ENCODE results near the gene MINDY3.
"Not testable (repeated sequence)": the region's sequence is repeated elsewhere in the genome, so short reads cannot be mapped to it uniquely, and the experiment has no call there.

MINDY3 gene

GRCh38 chr10:15864419-15864818, 4.1 kb upstream of the MINDY3 start:
- ATAC-seq (no peak), DNase-seq (ENCODE audit: low spot score in 2 of 2) (no peak)
- no peaks in the 10 kb centered on the region for H3K9me3 Mint-ChIP-seq
- no peak overlapping the region for H3K27ac Mint-ChIP-seq
- no peaks in the 10 kb centered on the region for H3K4me1 Mint-ChIP-seq
- no peak overlapping the region for H3K4me3 Mint-ChIP-seq
- no peaks in the 10 kb centered on the region for H3K36me3 Mint-ChIP-seq

GRCh38 chr10:15863733-15864132, 3.4 kb upstream of the MINDY3 start:
- Mint-ChIP-seq H3K4me1 (peaks cover 3% of the 10 kb centered on the region), H3K9me3 (no peaks in the 10 kb centered on the region), H3K36me3 (no peaks in the 10 kb centered on the region), H3K27ac (no peak overlapping the region), H3K4me3 (no peak overlapping the region)
- ATAC-seq = no peak
- no peak for DNase-seq (ENCODE audit: low spot score in 2 of 2)

GRCh38 chr10:15863323-15863722, 3.0 kb upstream of the MINDY3 start:
- no peak for DNase-seq (ENCODE audit: low spot score in 2 of 2)
- H3K9me3 Mint-ChIP-seq = no peaks in the 10 kb centered on the region
- H3K27ac Mint-ChIP-seq = no peak overlapping the region
- H3K36me3 Mint-ChIP-seq = no peaks in the 10 kb centered on the region
- peaks cover 5% of the 10 kb centered on the region for H3K4me1 Mint-ChIP-seq
- no peak overlapping the region for H3K4me3 Mint-ChIP-seq
- ATAC-seq = no peak

- H3K9me3 Mint-ChIP-seq = no peaks in the 10 kb centered on the region
- DNase-seq (ENCODE audit: low spot score in 2 of 2) = no peak
- H3K36me3 Mint-ChIP-seq = no peaks in the 10 kb centered on the region
- peaks cover 19% of the 10 kb centered on the region for H3K4me1 Mint-ChIP-seq
- peak overlapping the region; percentile 98 for H3K4me3 Mint-ChIP-seq
- peak overlapping the region; percentile 94 for H3K27ac Mint-ChIP-seq
- ATAC-seq = peak; percentile 31
These were observed 440 bp upstream of the MINDY3 start for GRCh38 chr10:15860692-15861201.

GRCh38 chr10:15859509-15859905, 800 bp downstream of the MINDY3 start:
- no peak for ATAC-seq
- DNase-seq (ENCODE audit: low spot score in 2 of 2) = no peak
- H3K4me3 Mint-ChIP-seq = peak overlapping the region; percentile 98
- H3K9me3 Mint-ChIP-seq = no peaks in the 10 kb centered on the region
- H3K36me3 Mint-ChIP-seq = no peaks in the 10 kb centered on the region
- peaks cover 23% of the 10 kb centered on the region for H3K4me1 Mint-ChIP-seq
- H3K27ac Mint-ChIP-seq = peak overlapping the region; percentile 94

- Mint-ChIP-seq H3K27ac (no peak overlapping the region), H3K4me1 (peaks cover 27% of the 10 kb centered on the region), H3K9me3 (no peaks in the 10 kb centered on the region), H3K4me3 (peak overlapping the region; percentile 98), H3K36me3 (no peaks in the 10 kb centered on the region)
- ATAC-seq = no peak
- DNase-seq (ENCODE audit: low spot score in 2 of 2) = no peak
These were observed 1.4 kb downstream of the MINDY3 start for GRCh38 chr10:15858861-15859281.

GRCh38 chr10:15857107-15857575, 3.2 kb downstream of the MINDY3 start:
- DNase-seq (ENCODE audit: low spot score in 2 of 2) (no peak), ATAC-seq (no peak)
- peaks cover 5% of the 10 kb centered on the region for H3K9me3 Mint-ChIP-seq
- H3K27ac Mint-ChIP-seq = no peak overlapping the region
- H3K4me1 Mint-ChIP-seq = peaks cover 36% of the 10 kb centered on the region
- H3K36me3 Mint-ChIP-seq = peaks cover 10% of the 10 kb centered on the region
- H3K4me3 Mint-ChIP-seq = peak overlapping the region; percentile 0

- DNase-seq (ENCODE audit: low spot score in 2 of 2) (no peak), ATAC-seq (no peak)
- Mint-ChIP-seq H3K4me3 (no peak overlapping the region), H3K36me3 (peaks cover 17% of the 10 kb centered on the region), H3K4me1 (peaks cover 43% of the 10 kb centered on the region), H3K27ac (no peak overlapping the region), H3K9me3 (peaks cover 12% of the 10 kb centered on the region)
These were observed 3.8 kb downstream of the MINDY3 start for GRCh38 chr10:15856328-15857015.

- no peak overlapping the region for H3K27ac Mint-ChIP-seq
- H3K4me1 Mint-ChIP-seq = peaks cover 60% of the 10 kb centered on the region
- no peak overlapping the region for H3K4me3 Mint-ChIP-seq
- ATAC-seq (no peak), DNase-seq (ENCODE audit: low spot score in 2 of 2) (no peak)
- peaks cover 17% of the 10 kb centered on the region for H3K36me3 Mint-ChIP-seq
- peaks cover 24% of the 10 kb centered on the region for H3K9me3 Mint-ChIP-seq
These were observed 6.5 kb downstream of the MINDY3 start for GRCh38 chr10:15853800-15854199.

- Mint-ChIP-seq H3K36me3 (peaks cover 30% of the 10 kb centered on the region), H3K4me3 (no peak overlapping the region), H3K9me3 (peaks cover 24% of the 10 kb centered on the region), H3K4me1 (peaks cover 56% of the 10 kb centered on the region), H3K27ac (no peak overlapping the region)
- DNase-seq (ENCODE audit: low spot score in 2 of 2) = no peak
- ATAC-seq = no peak
These were observed 8.2 kb downstream of the MINDY3 start for GRCh38 chr10:15852111-15852557.

- not testable (repeated sequence) for H3K4me3 Mint-ChIP-seq, ATAC-seq
These were observed 9.8 kb downstream of the MINDY3 start for GRCh38 chr10:15850337-15850978.

GRCh38 chr10:15849316-15849715, 11.0 kb downstream of the MINDY3 start:
- Mint-ChIP-seq H3K9me3 (peaks cover 24% of the 10 kb centered on the region), H3K36me3 (peaks cover 42% of the 10 kb centered on the region)

More at GRCh38 chr10:15850337-15850978, 9.8 kb downstream of the MINDY3 start:
- H3K27ac Mint-ChIP-seq; DNase-seq (ENCODE audit: low spot score in 2 of 2): not testable (repeated sequence)
- peaks cover 39% of the 10 kb centered on the region for H3K36me3 Mint-ChIP-seq
- H3K4me1 Mint-ChIP-seq = peaks cover 45% of the 10 kb centered on the region
- H3K9me3 Mint-ChIP-seq = peaks cover 24% of the 10 kb centered on the region

GRCh38 chr10:15847481-15847880, 12.8 kb downstream of the MINDY3 start:
- H3K36me3 Mint-ChIP-seq = peaks cover 45% of the 10 kb centered on the region
- peaks cover 36% of the 10 kb centered on the region for H3K4me1 Mint-ChIP-seq
- H3K4me3 Mint-ChIP-seq = no peak overlapping the region
- H3K9me3 Mint-ChIP-seq = peaks cover 22% of the 10 kb centered on the region
- no peak overlapping the region for H3K27ac Mint-ChIP-seq
- ATAC-seq (no peak), DNase-seq (ENCODE audit: low spot score in 2 of 2) (no peak)

More at GRCh38 chr10:15849316-15849715, 11.0 kb downstream of the MINDY3 start:
- H3K4me3 Mint-ChIP-seq = no peak overlapping the region
- ATAC-seq = no peak
- H3K4me1 Mint-ChIP-seq = peaks cover 39% of the 10 kb centered on the region
- DNase-seq (ENCODE audit: low spot score in 2 of 2) = no peak
- no peak overlapping the region for H3K27ac Mint-ChIP-seq

GRCh38 chr10:15844517-15844916, 15.8 kb downstream of the MINDY3 start:
- H3K4me3 Mint-ChIP-seq = no peak overlapping the region
- DNase-seq (ENCODE audit: low spot score in 2 of 2) (no peak), ATAC-seq (no peak)
- H3K36me3 Mint-ChIP-seq = peaks cover 51% of the 10 kb centered on the region
- H3K27ac Mint-ChIP-seq = no peak overlapping the region
- H3K4me1 Mint-ChIP-seq = peaks cover 18% of the 10 kb centered on the region
- H3K9me3 Mint-ChIP-seq = peaks cover 3% of the 10 kb centered on the region

- H3K9me3 Mint-ChIP-seq = no peaks in the 10 kb centered on the region
- peaks cover 13% of the 10 kb centered on the region for H3K4me1 Mint-ChIP-seq
- ATAC-seq = no peak
- peaks cover 51% of the 10 kb centered on the region for H3K36me3 Mint-ChIP-seq
- peak overlapping the region; percentile 40 for H3K27ac Mint-ChIP-seq
- H3K4me3 Mint-ChIP-seq = no peak overlapping the region
- DNase-seq (ENCODE audit: low spot score in 2 of 2) = no peak
These were observed 16.6 kb downstream of the MINDY3 start for GRCh38 chr10:15843695-15844094.

All from stimulated activated effector memory CD8-positive, alpha-beta T cell treated with anti-CD3 and anti-CD28 coated beads, Interleukin-12 subunit alpha, Interleukin-12 subunit beta, amount 100 ng/mL, for 72 hours (primary cell).